SKM-1 treated with dmso at 0.1 percent for 144 hours (cell line): ENCODE results near the gene TUBB4A.

Source experiments
- DNase-seq: peaks from one replicate; lab custom pipeline; 2025; ENCODE audit not compliant: unreplicated experiment; lab: John Stamatoyannopoulos, UW

TUBB4A gene

DNA sequence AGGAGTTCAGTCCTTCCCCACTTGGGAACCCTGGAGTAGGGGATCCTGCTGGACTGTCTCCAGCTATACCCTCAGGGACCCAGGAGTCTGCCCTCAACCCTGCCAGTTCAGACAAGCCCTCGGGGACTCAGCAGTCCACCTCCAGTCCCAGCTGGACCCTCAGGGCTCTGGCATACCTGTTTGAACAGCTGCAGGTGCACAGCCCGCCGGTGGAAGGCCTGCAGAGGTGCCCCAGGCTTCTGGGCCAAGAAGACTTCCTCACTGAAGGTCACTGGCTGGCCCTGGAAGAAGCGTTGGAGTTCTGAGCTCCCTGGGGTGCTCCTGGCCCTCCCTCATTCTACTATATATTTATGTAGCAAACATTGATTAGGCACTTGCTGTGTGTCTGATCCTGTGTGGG lies 29.4 kb downstream of the TUBB4A start:
- no peak for DNase-seq

DNA sequence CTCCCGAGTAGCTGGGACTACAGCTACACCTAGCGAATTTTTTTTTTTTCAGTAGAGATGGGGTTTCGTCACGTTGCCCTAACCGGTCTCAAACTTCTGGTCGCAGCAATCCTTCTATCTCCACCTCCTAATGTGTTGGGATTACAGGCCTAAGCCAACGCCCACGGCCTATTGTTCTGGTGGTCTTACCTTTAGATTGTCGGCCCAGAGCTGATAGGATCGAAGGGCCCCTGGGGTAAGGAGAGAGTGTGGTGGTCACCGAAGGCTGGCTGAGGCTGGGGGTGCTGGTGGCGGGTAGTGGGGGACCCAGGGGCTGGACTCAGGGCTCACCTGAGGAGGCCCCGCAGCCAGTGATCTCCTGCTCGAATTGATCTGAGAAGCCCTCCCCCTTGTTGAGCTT lies 31.0 kb downstream of the TUBB4A start:
- no peak for DNase-seq

GRCh38 chr19:6470173-6470572 lies 31.9 kb downstream of the TUBB4A start:
- no peak for DNase-seq

- DNase-seq, result no peak
These were observed 34.7 kb downstream of the TUBB4A start for GRCh38 chr19:6467384-6467783.

DNA sequence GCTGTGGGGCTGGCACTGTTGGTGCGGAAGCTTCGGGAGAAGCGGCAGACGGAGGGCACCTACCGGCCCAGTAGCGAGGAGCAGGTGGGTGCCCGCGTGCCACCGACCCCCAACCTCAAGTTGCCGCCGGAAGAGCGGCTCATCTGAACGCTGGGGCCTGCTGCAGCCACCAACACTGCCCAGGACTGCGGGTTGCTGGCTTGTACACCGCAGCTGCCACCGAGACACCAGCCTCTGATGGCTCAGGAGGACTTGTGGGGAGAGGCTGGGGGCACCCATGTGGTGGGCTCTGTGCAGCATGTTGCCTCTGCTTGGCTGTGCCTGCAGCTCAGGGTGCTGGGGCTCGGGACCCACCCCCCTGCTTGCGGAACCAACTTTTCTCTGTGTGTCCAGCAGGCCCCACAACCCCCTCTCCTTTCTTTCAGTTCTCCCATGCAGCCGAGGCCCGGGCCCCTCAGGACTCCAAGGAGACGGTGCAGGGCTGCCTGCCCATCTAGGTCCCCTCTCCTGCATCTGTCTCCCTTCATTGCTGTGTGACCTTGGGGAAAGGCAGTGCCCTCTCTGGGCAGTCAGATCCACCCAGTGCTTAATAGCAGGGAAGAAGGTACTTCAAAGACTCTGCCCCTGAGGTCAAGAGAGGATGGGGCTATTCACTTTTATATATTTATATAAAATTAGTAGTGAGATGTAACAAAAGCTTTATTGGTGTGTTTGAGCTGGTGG lies 35.4 kb downstream of the TUBB4A start:
- DNase-seq, result no peak

DNA sequence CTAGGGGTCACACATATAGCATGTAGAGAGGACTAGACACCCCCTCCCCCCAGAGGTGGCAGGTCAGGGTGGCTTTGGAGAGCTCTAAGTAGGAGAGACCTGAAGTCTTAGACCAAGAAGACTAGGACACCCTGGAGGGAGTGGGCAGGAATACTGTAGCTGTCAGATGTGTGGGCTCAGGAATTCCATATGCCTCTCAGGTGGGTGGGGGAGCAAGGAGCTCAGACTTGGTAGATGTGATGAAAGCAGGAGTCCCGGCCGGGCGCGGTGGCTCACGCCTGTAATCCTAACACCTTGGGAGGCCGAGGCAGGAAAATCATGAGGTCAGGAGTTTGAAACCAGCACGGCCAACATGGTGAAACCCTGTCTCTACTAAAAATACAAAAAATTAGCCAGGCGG lies 36.4 kb downstream of the TUBB4A start:
- no peak for DNase-seq

GRCh38 chr19:6465006-6465405 lies 37.1 kb downstream of the TUBB4A start:
- DNase-seq, result no peak

- no peak for DNase-seq
These were observed 37.8 kb downstream of the TUBB4A start, which contains the start of gene CRB3 for GRCh38 chr19:6464070-6464873. CRB3 (plus strand) TSS chr19:6464271; CDS start chr19:6464702, 431 bp downstream.

DNA sequence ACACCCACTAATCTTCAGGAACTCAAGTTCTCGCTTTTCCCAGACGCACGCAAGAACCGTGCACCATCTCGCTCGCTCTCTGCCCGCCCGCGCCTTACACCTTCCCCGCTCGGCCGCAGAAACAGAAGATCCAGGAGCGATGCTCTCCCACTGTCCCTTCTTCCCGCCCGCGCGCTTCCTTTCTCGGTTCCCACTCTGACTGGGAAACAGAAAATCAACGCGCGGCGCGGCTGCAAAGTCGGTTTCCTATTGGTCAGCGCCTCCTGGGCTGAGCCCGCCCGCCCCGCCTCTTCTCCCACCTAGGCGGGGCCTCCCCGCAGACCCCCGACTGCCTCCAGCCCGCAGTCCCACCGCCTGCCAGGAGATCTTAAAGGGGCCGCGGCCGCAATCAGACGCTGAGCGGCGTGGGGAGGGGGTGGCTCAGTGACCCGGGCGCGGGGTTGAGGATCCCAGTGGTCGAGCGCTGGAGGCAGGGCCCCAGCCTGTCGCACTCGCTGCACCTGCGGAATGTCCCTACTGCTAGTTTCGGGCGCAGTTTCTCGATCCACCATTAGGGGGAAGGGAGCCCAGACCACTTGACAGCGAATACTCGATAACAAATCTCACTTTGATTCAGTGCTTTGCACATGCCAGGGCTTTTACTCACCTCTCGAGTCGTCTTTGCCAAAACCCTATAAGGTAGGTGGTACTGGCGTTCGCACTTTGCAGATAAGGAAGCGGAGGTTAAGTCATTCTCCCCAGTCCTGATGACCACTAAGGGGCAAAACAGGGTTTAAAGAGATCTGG lies 41.8 kb downstream of the TUBB4A start:
- DNase-seq, result peak; percentile 99

DNA sequence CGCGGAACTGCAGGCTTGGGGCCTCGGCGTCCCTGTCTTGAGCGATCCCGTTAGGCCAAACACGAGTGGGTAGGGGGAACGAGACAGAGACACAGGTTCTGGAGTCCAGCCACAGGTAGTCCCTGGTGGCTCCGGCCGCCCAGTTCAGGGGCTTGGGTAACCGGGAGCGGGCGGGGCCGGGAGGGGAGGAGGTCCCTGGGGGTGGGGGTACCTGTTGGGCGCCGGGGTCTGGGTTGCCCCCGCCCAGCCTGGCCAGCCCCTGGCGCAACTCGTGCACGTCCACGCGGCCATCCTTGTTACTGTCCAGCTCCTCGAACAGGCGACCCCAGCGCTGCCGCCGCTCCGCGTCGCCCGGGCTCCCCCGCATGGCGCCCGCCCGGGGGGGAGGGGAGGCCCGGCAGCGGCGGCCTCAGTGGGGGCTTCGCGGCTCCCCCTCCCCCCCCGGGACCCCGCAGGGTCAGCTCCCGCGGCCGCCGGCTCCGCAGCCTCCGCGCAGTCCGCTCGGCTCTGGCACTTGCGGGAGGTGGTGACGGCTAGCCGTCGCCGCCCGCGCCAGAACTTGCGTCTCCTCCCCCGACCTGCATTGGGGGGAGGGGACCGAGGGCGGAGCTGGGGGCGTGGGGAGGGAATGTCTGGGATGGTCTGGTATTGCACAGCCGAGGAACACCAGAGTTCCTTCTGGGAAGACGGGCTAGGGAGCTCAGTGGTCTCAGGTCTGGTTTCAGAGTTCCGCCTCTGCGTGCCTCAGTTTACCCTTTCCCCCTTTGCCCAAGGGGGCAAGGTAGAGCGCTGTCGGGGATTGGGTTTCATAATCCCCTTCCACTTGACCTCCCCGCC lies 42.6 kb downstream of the TUBB4A start, which contains the start of gene SLC25A23:
Gene SLC25A23, minus strand, starts transcription at position 531 of the 837 bp plus-strand sequence. Its CDS starts 164 bp downstream, at position 367.
- peak; percentile 45 for DNase-seq

DNA sequence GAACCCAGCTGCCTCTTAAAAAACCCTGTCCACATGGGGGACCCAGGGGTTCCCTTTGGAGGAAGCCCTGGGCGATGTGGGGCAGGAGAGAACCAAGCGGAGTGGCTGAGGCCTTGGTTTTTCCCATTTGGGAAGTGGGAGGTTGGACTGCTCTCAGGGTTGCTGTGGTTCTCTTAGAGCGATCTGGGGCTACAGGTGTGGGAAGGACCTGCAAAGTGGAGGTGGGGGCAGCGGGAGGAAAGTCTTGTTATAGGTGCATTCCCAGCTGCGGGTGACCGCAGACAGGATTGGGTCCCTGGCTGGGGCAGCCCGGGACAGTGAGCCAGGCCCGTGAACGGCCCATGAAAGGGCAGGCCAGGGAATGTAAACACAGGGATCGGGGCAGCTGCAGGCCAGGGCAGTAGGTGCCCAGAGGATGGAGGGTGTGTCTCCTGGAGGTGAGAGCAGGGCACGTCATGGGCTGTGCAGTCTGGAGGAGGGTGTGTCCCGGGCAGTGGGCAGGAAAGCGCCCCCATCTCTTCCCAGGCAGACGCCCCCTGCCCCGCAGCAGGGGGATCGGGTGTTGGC lies 43.3 kb downstream of the TUBB4A start:
- no peak for DNase-seq

- DNase-seq, result no peak
These were observed 44.0 kb downstream of the TUBB4A start for GRCh38 chr19:6457958-6458694.

GRCh38 chr19:6455924-6456323 lies 46.2 kb downstream of the TUBB4A start:
- DNase-seq, result no peak

- DNase-seq, result no peak
These were observed 48.1 kb downstream of the TUBB4A start for GRCh38 chr19:6453951-6454565.

GRCh38 chr19:6452899-6453298 lies 49.2 kb downstream of the TUBB4A start:
- DNase-seq, result no peak

- no peak for DNase-seq
These were observed 49.9 kb downstream of the TUBB4A start for GRCh38 chr19:6452223-6452614.

- no peak for DNase-seq
These were observed 50.4 kb downstream of the TUBB4A start for GRCh38 chr19:6451583-6452222.

- no peak for DNase-seq
These were observed 51.9 kb downstream of the TUBB4A start for GRCh38 chr19:6450166-6450565.

- no peak for DNase-seq
These were observed 54.1 kb downstream of the TUBB4A start for GRCh38 chr19:6448045-6448444.
